OCI-LY7 (cell line): Measurements from ENCODE around the gene UBL4A. TPM values are rescaled to one million over a fixed set of nuclear protein-coding genes. Genes with fewer than 3 reads are reported as not detected.

Source experiments
- BruUV-seq: library from RNA; stranded (reverse); fragments of 400-500 nt; replicated peaks from 2 replicates; lab custom pipeline; 2021; lab: Mats Ljungman, UMichigan
- CTCF ChIA-PET: fragments of 300-600 bp; sonication (Branson Sonifier 250); formaldehyde crosslinking; loops from one replicate; lab custom pipeline; 2022; ENCODE audit warnings: antibody characterized with exemption; ENCODE audit not compliant: unreplicated experiment; lab: Charles Lee
- POLR2A ChIA-PET: fragments of 300-600 bp; sonication (Branson Sonifier 250); formaldehyde crosslinking; loops from one replicate; lab custom pipeline; 2022; ENCODE audit warnings: antibody characterized with exemption; lab: Charles Lee
- DNase-seq: peaks from one replicate; pipeline ENCODE4 v3.0.0-alpha.2; 2015; ENCODE audit warnings: low spot score
- H2AFZ ChIP-seq: fragments of 200-600 bp; sonication (generic), shearing (Covaris generic); 2 replicates; pipeline ENCODE4 v1.6.1; 2014; ENCODE audit warnings: mild to moderate bottlenecking, antibody characterized with exemption, low read length, moderate library complexity
- H3K27ac ChIP-seq: fragments of 200-600 bp; sonication (generic); 2 replicates; pipeline ENCODE4 v1.5.1; 2014; ENCODE audit warnings: mixed run types, low read depth, mild to moderate bottlenecking, moderate library complexity, low read length, inconsistent platforms; ENCODE audit not compliant: poor library complexity, severe bottlenecking
- H3K36me3 ChIP-seq: fragments of 200-600 bp; sonication (generic); 2 replicates; pipeline ENCODE4 v1.6.1; 2014; ENCODE audit warnings: mild to moderate bottlenecking, antibody characterized with exemption, low read length, moderate library complexity, mixed read lengths; ENCODE audit not compliant: insufficient read depth
- H3K4me1 ChIP-seq: fragments of 200-600 bp; sonication (generic); 2 replicates; pipeline ENCODE4 v1.5.1; 2014; ENCODE audit warnings: mild to moderate bottlenecking, low read length; ENCODE audit not compliant: insufficient read depth, poor library complexity, severe bottlenecking
- H3K4me2 ChIP-seq: fragments of 200-600 bp; sonication (generic); 2 replicates; pipeline ENCODE4 v1.6.1; 2014; ENCODE audit warnings: mild to moderate bottlenecking, low read length
- H3K4me3 ChIP-seq: fragments of 200-600 bp; sonication (generic); 2 replicates; pipeline ENCODE4 v1.5.1; 2014; ENCODE audit warnings: mild to moderate bottlenecking, low read depth, low read length; ENCODE audit not compliant: poor library complexity, severe bottlenecking
- H3K79me2 ChIP-seq: fragments of 200-600 bp; sonication (generic); 2 replicates; pipeline ENCODE4 v1.6.1; 2016; ENCODE audit warnings: low read depth, mild to moderate bottlenecking, low read length, moderate library complexity, mixed read lengths; ENCODE audit not compliant: insufficient read depth
- H3K9me2 ChIP-seq: fragments of 200-600 bp; sonication (generic); 2 replicates; pipeline ENCODE4 v1.6.1; 2016; ENCODE audit warnings: mild to moderate bottlenecking, low read length, mixed read lengths; ENCODE audit not compliant: insufficient read depth
- H3K9me3 ChIP-seq: fragments of 200-600 bp; sonication (generic); 2 replicates; pipeline ENCODE4 v1.6.1; 2014; ENCODE audit warnings: mild to moderate bottlenecking, mixed run types, low read length, mixed read lengths
- H4K20me1 ChIP-seq: fragments of 200-600 bp; sonication (generic); 2 replicates; pipeline ENCODE4 v1.6.1; 2014; ENCODE audit warnings: mild to moderate bottlenecking, antibody characterized with exemption, low read length, moderate library complexity, mixed read lengths; ENCODE audit not compliant: insufficient read depth
- CTCF ChIP-seq: fragments of 200-600 bp; sonication (generic); conservative IDR thresholded peaks from 2 replicates; pipeline ENCODE4 v1.5.1; 2014; ENCODE audit warnings: mild to moderate bottlenecking, antibody characterized with exemption, low read length, moderate library complexity, mixed read lengths
- EZH2phosphoT487 ChIP-seq: fragments of 200-600 bp; sonication (generic); IDR thresholded peaks from 2 replicates; pipeline ENCODE4 v1.6.1; 2018; ENCODE audit warnings: low read depth, borderline replicate concordance, mild to moderate bottlenecking, mixed run types, antibody characterized with exemption, low read length, moderate library complexity, mixed read lengths
- intact Hi-C: fragments of 100-400 bp; cut with micrococcal nuclease; formaldehyde crosslinking; loops from one replicate; pipeline ENCODE4 v1.10.0; 2022; ENCODE audit not compliant: unreplicated experiment
- total RNA-seq, 2 experiments: library from RNA; depleted of rRNA in 1 of 2; stranded (reverse); fragments of >200 nt in 1 of 2; shearing (Covaris generic) in 1 of 2; gene quantifications; 2 replicates each; pipeline ENCODE4 v1.2.3, GENCODE V29; 2014 to 2022

Gene UBL4A
- total RNA-seq, 2 experiments from 2014 or later = 49.7 to 89.9 TPM

- no peaks in the 10 kb centered on the region for H4K20me1 ChIP-seq
- no peaks in the 10 kb centered on the region for H3K9me2 ChIP-seq
- H3K4me2 ChIP-seq = no peak overlapping the region
- peak; percentile 90 for TF ChIP-seq CTCF
- no peak for TF ChIP-seq EZH2phosphoT487
- BruUV-seq = no TSS peak
- H3K9me3 ChIP-seq = no peaks in the 10 kb centered on the region
- H3K27ac ChIP-seq = no peak overlapping the region
- H3K4me3 ChIP-seq = no peak overlapping the region
- intact Hi-C loops = loop anchor here (5.0 kb wide), 1 partner anchor 132 kb away; no protein-coding TSS in a partner anchor
- no peaks in the 10 kb centered on the region for H3K79me2 ChIP-seq
- peak; percentile 87 for DNase-seq
- H2AFZ ChIP-seq = no peak overlapping the region
- ChIA-PET POLR2A (no interaction called here), CTCF (no interaction called here)
- H3K36me3 ChIP-seq = peaks cover 20% of the 10 kb centered on the region; the same call in 1 of the 2 replicates
- peaks cover 4% of the 10 kb centered on the region for H3K4me1 ChIP-seq
Observed at GRCh38 chrX:154534526-154535322, 48.3 kb upstream of the UBL4A start.

- intact Hi-C loops = loop anchor here (5.0 kb wide), 1 partner anchor 130 kb away; no protein-coding TSS in a partner anchor
- no TSS peak for BruUV-seq
- H3K4me3 ChIP-seq = no peak overlapping the region
- no peaks in the 10 kb centered on the region for H3K9me2 ChIP-seq
- no peak overlapping the region for H3K4me2 ChIP-seq
- no peak overlapping the region for H2AFZ ChIP-seq
- H3K79me2 ChIP-seq = no peaks in the 10 kb centered on the region
- no peak overlapping the region for H3K27ac ChIP-seq
- H3K36me3 ChIP-seq = peaks cover 20% of the 10 kb centered on the region; the same call in 1 of the 2 replicates
- ChIA-PET CTCF (no interaction called here), POLR2A (no interaction called here)
- no peaks in the 10 kb centered on the region for H4K20me1 ChIP-seq
- no peaks in the 10 kb centered on the region for H3K9me3 ChIP-seq
- TF ChIP-seq EZH2phosphoT487 = no peak
- no peak for TF ChIP-seq CTCF
- no peak for DNase-seq
- peaks cover 6% of the 10 kb centered on the region for H3K4me1 ChIP-seq
Observed at GRCh38 chrX:154532690-154533089, 46.3 kb upstream of the UBL4A start.

GRCh38 chrX:154531626-154532025 is 45.2 kb upstream of the UBL4A start:
- Histone ChIP-seq H3K27ac (no peak overlapping the region), H3K36me3 (peaks cover 20% of the 10 kb centered on the region; the same call in 1 of the 2 replicates), H3K9me2 (no peaks in the 10 kb centered on the region), H3K4me3 (no peak overlapping the region), H3K4me2 (no peak overlapping the region), H3K79me2 (no peaks in the 10 kb centered on the region), H3K4me1 (peaks cover 16% of the 10 kb centered on the region), H4K20me1 (no peaks in the 10 kb centered on the region), H3K9me3 (no peaks in the 10 kb centered on the region), H2AFZ (no peak overlapping the region)
- TF ChIP-seq CTCF (no peak), EZH2phosphoT487 (no peak)
- ChIA-PET POLR2A (no interaction called here), CTCF (no interaction called here)
- no TSS peak for BruUV-seq
- DNase-seq = no peak
- intact Hi-C loops = loop anchor here (5.0 kb wide), 1 partner anchor 129 kb away; no protein-coding TSS in a partner anchor
